Sigmoid colon (tissue), 4 donors: ENCODE data around the gene PCDH15.

Source experiments
- CTCF ChIP-seq, 4 experiments: fragments of 450-650 bp in 3 of 4; fragments of 200-600 bp in 1 of 4; IDR thresholded peaks; one replicate each; pipeline ENCODE4 v1.5.1; 2016 to 2019; ENCODE audit warnings: antibody characterized with exemption in 4 of 4, mild to moderate bottlenecking in 3 of 4, moderate library complexity in 2 of 4
- EP300 ChIP-seq, 4 donors: sonication (generic); formaldehyde crosslinking; IDR thresholded peaks; one replicate each; pipeline ENCODE4 v1.6.1; 2017; ENCODE audit warnings: antibody characterized with exemption in 4 of 4
- POLR2A ChIP-seq, 2 donors: fragments of 450-650 bp; IDR thresholded peaks; one replicate each; pipeline ENCODE4 v1.6.1; 2016; ENCODE audit warnings: antibody characterized with exemption in 2 of 2, mild to moderate bottlenecking in 2 of 2, moderate library complexity in 2 of 2

GRCh38 chr10:54441275-54441674 is 359.8 kb downstream of the PCDH15 start:
- TF ChIP-seq CTCF (IDR thresholded peaks at IDR 0.05) (no peak), POLR2A (IDR thresholded peaks at IDR 0.05) (no peak), EP300 (IDR thresholded peaks at IDR 0.05) (no peak)
